Omental fat pad (tissue), 4 donors: ENCODE results near the gene LIPC. TPM values are rescaled to one million over a fixed set of nuclear protein-coding genes. Genes with fewer than 3 reads are reported as not detected.

Source experiments
- ATAC-seq: fragments of 150-250 bp; one replicate; pipeline ENCODE4 v1.9.1; 2016; ENCODE audit warnings: mild to moderate bottlenecking, moderate library complexity; ENCODE audit not compliant: low FRiP score
- DNase-seq: peaks from one replicate; pipeline ENCODE4 v3.0.0-alpha.2; 2019; ENCODE audit warnings: low spot score
- CTCF ChIP-seq, 3 donors: fragments of 450-650 bp; IDR thresholded peaks; one replicate each; pipeline ENCODE4 v1.5.1; 2016 to 2017; ENCODE audit warnings: antibody characterized with exemption in 3 of 3, mild to moderate bottlenecking in 3 of 3, moderate library complexity in 2 of 3
- total RNA-seq, 4 donors: library from RNA; depleted of rRNA; stranded (reverse); fragments of >200 nt; gene quantifications; one replicate each; pipeline ENCODE4 v1.1.0, GENCODE V29; 2016

LIPC gene
- total RNA-seq, 4 donors from 2014 or later, result 0.46 TPM; not detected in 3

GRCh38 chr15:58546635-58547627 is 115.1 kb downstream of the LIPC start:
- ATAC-seq (peak; percentile 78), DNase-seq (no peak)
- TF ChIP-seq CTCF (IDR thresholded peaks at IDR 0.05), result no peak

GRCh38 chr15:58547628-58548307 is 116.0 kb downstream of the LIPC start:
- no peak for TF ChIP-seq CTCF (IDR thresholded peaks at IDR 0.05)
- DNase-seq (no peak), ATAC-seq (no peak)

- ATAC-seq, result no peak
- TF ChIP-seq CTCF (IDR thresholded peaks at IDR 0.05), result no peak
Observed at GRCh38 chr15:58548308-58549012, 116.7 kb downstream of the LIPC start.

GRCh38 chr15:58549013-58549784 is 117.4 kb downstream of the LIPC start:
- TF ChIP-seq CTCF (IDR thresholded peaks at IDR 0.05), result no peak
- DNase-seq, result no peak
- no peak for ATAC-seq

More at GRCh38 chr15:58548308-58549012, 116.7 kb downstream of the LIPC start:
- no peak for DNase-seq

GRCh38 chr15:58549785-58550074 is 117.9 kb downstream of the LIPC start:
- no peak for TF ChIP-seq CTCF (IDR thresholded peaks at IDR 0.05)

GRCh38 chr15:58551084-58551763 is 119.4 kb downstream of the LIPC start:
- no peak for DNase-seq
- no peak for ATAC-seq
- TF ChIP-seq CTCF (IDR thresholded peaks at IDR 0.05), result no peak

More at GRCh38 chr15:58549785-58550074, 117.9 kb downstream of the LIPC start:
- ATAC-seq (no peak), DNase-seq (no peak)
